SJCRH30 (cell line): ENCODE measurements around the gene LYPD3. TPM values are rescaled to one million over a fixed set of nuclear protein-coding genes. Genes with fewer than 3 reads are reported as not detected.

Source experiments
- DNase-seq, 2 experiments: peaks; one replicate each; pipeline ENCODE4 v3.0.0-alpha.2; 2015 to 2020
- H3K27ac ChIP-seq: fragments of 250-450 bp; sonication (Bioruptor Pico); 2 replicates; pipeline ENCODE4 v1.5.1; 2020; ENCODE audit warnings: mild to moderate bottlenecking, moderate library complexity
- H3K27me3 ChIP-seq: fragments of 250-450 bp; sonication (Bioruptor Pico); 2 replicates; pipeline ENCODE4 v1.5.1; 2020; ENCODE audit warnings: mild to moderate bottlenecking, moderate library complexity
- H3K36me3 ChIP-seq: fragments of 250-450 bp; sonication (Bioruptor Pico); 2 replicates; pipeline ENCODE4 v1.5.1; 2020; ENCODE audit warnings: mild to moderate bottlenecking, moderate library complexity
- H3K4me1 ChIP-seq: fragments of 250-450 bp; sonication (Bioruptor Pico); 2 replicates; pipeline ENCODE4 v1.5.1; 2020; ENCODE audit warnings: mild to moderate bottlenecking, moderate library complexity
- H3K4me3 ChIP-seq: fragments of 250-450 bp; sonication (Bioruptor Pico); 2 replicates; pipeline ENCODE4 v1.5.1; 2020; ENCODE audit warnings: mild to moderate bottlenecking, moderate library complexity
- H3K9me3 ChIP-seq: fragments of 250-450 bp; sonication (Bioruptor Pico); replicated peaks from 2 replicates; pipeline ENCODE4 v1.5.1; 2020; ENCODE audit warnings: mild to moderate bottlenecking, moderate library complexity
- total RNA-seq: library from RNA; depleted of rRNA; stranded (reverse); fragments of >200 nt; shearing (Covaris generic); gene quantifications from 2 replicates; pipeline ENCODE4 v1.2.3, GENCODE V29; 2014; rRNA removed

The LYPD3 gene
- total RNA-seq, 1 experiment from 2014 or later = not detected

DNA sequence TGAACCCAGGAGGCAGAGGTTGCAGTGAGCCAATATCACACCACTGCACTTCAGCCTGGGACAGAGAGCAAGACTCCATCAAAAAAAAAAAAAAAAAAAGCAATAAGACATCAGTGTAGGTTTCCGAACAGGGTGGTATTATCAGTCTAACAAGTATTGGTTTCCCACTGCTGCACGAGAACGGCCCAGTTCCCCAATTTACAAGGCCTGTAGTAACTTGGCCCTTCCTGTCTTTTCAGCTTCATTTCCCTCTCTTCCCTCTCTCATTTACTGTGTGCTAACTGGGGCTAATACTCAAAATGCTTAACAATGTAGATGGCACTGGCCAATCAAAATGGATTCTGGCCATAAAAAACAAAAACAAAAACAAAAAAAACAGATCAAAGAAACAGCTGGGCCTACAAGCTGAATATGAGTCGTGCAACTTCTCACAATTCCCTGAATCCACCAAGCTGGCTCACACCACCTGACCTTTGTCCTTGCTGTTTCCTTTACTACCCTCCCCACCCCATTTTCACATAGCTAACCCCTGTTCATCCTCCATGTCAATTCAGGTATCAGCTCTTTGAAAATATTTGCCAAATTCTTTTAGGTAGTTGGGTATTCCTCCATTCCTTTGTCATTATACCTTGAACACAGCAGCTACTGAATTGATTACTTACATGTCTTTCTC, 48.3 kb downstream of the LYPD3 start:
- H3K4me3 ChIP-seq = no peak overlapping the region
- H3K27ac ChIP-seq = no peak overlapping the region
- H3K36me3 ChIP-seq = no peaks in the 10 kb centered on the region
- H3K4me1 ChIP-seq = no peaks in the 10 kb centered on the region
- DNase-seq = no peak
- H3K27me3 ChIP-seq = no peaks in the 10 kb centered on the region
- no peaks in the 10 kb centered on the region for H3K9me3 ChIP-seq

DNA sequence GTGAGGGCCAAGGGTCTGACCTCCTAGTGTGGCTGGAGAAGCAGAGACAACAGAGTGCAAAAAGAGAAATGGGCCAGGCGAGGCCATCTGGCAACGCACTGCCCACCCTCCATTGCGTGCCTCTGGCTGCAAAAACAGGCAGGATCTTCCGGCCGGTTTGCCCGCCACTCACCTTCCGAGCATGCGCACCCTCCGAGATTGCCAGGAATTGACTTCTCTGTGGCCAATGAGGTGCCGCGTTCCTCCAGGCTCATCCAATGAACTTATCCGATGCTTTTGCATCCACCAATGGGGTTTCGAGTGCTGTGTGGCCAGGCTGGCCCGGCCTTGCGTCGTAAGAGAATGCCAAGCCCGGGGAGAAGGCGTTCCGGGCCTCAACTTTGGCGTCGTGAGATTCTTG, 50.9 kb downstream of the LYPD3 start, which contains the start of gene TEX101:
Gene TEX101, plus strand, starts transcription at position 337 of the 400 bp plus-strand sequence. CDS start 1,030 bp downstream, outside the sequence.
- no peaks in the 10 kb centered on the region for H3K4me1 ChIP-seq
- no peaks in the 10 kb centered on the region for H3K27me3 ChIP-seq
- no peaks in the 10 kb centered on the region for H3K36me3 ChIP-seq
- no peak for DNase-seq
- H3K4me3 ChIP-seq = no peak within 1 kb of the TSS
- H3K27ac ChIP-seq = no peak within 1 kb of the TSS
- no peaks in the 10 kb centered on the region for H3K9me3 ChIP-seq

DNA sequence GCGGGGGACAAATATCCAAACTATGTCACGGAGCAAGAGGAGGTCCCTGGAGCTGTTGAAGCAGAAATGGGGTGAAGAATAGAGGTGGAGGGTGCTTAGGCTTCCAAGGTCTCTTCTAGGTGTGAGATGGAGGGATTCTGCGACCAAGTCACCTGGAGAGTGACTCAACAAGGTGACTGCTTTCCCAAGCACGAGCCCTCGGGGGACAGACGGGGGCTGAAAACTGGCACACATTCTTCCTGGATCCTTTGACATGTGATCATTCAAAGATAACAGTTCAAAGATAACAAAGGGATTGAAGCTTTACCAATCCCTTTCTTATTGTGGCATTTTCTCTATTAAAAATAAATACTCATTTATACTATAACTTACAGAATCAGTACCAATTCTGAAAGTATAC, 53.0 kb downstream of the LYPD3 start:
- no peak for DNase-seq
- Histone ChIP-seq H3K27ac (no peak overlapping the region), H3K9me3 (no peaks in the 10 kb centered on the region), H3K36me3 (no peaks in the 10 kb centered on the region), H3K27me3 (no peaks in the 10 kb centered on the region), H3K4me1 (no peaks in the 10 kb centered on the region), H3K4me3 (no peak overlapping the region)

Other genes with a start within 250 kb of the LYPD3 start
- gene PSG9, start 196.1 kb downstream of the LYPD3 start, total RNA-seq = 0.08 TPM in 1 of 2 replicates, not detected in the other
- gene CD177, start 111.9 kb downstream of the LYPD3 start, total RNA-seq = not detected in 2 replicates
- gene TEX101, start 50.7 kb downstream of the LYPD3 start, total RNA-seq = not detected in 2 replicates
- 4.4 and 5.2 TPM in 2 replicates for gene PHLDB3, start 39.1 kb upstream of the LYPD3 start, total RNA-seq
- 11.5 and 12.2 TPM in 2 replicates for gene ETHE1, start 61.6 kb upstream of the LYPD3 start, total RNA-seq
- not detected in 2 replicates for gene ZNF575, start 67.6 kb upstream of the LYPD3 start, total RNA-seq
- gene XRCC1, start 109.9 kb upstream of the LYPD3 start, total RNA-seq = 43.0 and 43.5 TPM in 2 replicates
- 2.7 and 3.9 TPM in 2 replicates for gene PINLYP, start 110.2 kb upstream of the LYPD3 start, total RNA-seq
- gene IRGQ, start 130.5 kb upstream of the LYPD3 start, total RNA-seq = 24.0 and 24.6 TPM in 2 replicates
- gene ZNF576, start 131.0 kb upstream of the LYPD3 start, total RNA-seq = 10.3 and 13.1 TPM in 2 replicates
- 0.10 and 0.12 TPM in 2 replicates for gene SRRM5, start 146.5 kb upstream of the LYPD3 start, total RNA-seq
- 46.8 and 56.2 TPM in 2 replicates for gene ZNF428, start 154.0 kb upstream of the LYPD3 start, total RNA-seq
- gene CADM4, start 174.2 kb upstream of the LYPD3 start, total RNA-seq = 3.1 and 3.2 TPM in 2 replicates
- 9.4 and 16.6 TPM in 2 replicates for gene PLAUR, start 204.6 kb upstream of the LYPD3 start, total RNA-seq